Stimulated activated CD8-positive, alpha-beta memory T cell treated with anti-CD3 and anti-CD28 coated beads, Interleukin-12 subunit alpha, Interleukin-12 subunit beta, amount 100 ng/mL, for 24 hours (primary cell): ENCODE measurements around the gene GRIA3.

ENCODE experiments used
- DNase-seq: peaks from one replicate; pipeline ENCODE4 v3.0.0-alpha.2; 2020; ENCODE audit errors: extremely low read depth

GRIA3 gene

DNA sequence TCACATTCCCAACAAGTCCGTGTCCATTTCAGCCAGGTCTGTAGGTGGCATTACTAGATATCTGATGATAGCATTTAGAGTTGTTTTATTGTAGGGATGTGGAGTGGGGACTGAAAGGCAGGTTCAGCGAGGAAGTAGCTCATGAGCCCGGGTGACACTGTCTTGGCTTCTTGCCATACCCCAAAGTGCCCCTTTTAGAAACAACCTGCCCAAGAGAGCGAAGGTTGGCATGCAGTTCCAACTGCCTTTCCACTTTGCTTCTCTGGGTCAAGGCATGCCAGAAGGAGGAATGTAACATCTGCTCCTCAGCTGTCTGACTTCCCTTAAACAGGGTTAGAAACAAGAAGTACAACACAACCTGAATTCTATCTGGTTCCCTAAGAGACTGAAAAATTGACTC is 9.0 kb downstream of the GRIA3 start:
- no peak for DNase-seq

DNA sequence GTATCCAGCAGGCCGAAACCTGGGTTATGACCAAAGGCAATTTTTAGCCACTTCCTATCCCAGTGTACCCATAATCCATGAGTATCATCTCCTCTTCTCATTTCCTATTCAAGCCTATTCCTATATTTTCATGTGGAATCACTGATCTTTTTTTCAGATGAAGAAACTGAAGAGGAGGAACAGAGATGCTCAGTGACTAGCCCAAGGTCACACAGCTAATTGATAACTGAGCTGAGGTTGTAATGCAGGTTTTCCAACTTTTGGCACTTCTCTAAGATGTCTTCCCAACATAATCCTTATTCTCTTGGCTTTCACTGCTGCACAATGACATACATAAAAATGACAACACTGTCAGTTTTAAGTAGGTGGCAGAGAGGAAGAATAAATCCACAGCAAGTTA is 15.3 kb downstream of the GRIA3 start:
- DNase-seq: no peak

DNA sequence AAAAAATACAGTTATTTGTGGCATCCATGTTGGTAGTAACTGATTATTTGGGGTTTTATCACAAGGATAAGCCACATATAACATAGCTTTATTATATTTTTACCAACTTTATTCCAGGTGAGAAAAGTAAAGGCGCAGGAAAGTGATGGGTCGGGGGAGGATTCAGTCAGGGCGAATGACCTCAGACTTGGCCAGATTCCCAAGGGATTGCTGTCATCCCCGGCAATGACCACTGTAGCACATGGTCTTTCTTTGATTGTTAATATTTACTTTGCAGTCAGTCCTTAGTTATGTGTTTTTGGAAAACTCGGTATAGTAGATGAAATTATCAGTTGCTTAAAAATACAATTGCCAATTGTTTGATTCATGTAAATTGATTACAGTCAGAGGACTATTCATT is 17.6 kb downstream of the GRIA3 start:
- no peak for DNase-seq

DNA sequence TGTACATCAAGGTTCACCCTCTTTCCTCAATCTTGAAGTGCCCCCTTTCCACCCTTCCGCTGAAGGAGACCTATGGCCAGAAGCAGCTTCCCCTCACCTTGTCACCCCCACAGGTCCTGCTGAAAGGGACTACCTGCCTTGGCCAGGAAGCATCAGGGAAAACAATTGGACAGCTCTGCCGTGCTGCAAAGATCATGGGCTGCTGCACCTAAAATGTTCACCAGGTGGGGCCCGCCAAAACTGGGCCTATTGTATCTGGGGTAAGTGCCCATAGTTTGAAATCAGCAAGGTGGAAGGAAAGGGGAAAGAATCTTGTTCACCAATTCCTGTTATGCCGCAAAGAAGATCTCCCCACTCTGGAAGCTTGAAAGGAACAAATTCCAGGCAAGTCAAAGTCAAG is 18.4 kb downstream of the GRIA3 start:
- no peak for DNase-seq

DNA sequence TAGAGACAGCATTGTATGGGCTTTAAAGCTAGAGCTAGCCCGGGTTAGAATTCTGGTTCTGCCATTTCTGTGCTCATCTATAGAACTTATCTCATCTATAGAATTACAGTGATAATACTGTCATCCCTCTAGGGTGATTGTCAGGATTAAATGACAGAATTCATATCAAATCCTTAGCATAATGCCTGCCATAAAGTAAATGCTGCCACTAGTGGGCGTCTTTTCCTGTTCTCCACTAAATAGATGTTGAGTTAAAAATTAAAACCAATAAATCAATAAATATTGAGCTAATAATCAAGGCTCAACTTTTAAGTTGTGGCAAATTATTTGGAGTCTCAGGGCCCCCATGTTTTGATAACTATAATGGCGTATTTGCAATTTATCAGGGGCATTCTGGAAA is 19.7 kb downstream of the GRIA3 start:
- DNase-seq: no peak

DNA sequence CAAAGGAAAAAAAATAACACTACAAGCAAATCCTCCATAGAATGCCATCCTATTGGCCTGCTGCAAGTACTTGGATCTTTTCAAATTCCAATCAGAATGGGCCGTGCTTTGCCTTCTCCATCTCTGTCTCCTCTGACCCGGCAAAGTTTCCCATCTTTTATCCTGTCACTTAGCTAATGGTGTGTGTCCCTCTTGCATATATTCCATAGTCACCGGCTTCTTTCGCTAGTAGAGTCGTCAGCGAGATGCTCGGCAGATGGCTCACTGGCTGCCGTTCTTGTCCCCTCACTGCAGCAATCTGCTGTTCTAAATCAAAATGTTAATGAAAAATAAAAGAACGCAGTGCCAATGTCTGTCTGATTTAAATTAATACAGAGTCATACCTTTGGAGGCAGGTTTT is 22.1 kb downstream of the GRIA3 start:
- DNase-seq: no peak

DNA sequence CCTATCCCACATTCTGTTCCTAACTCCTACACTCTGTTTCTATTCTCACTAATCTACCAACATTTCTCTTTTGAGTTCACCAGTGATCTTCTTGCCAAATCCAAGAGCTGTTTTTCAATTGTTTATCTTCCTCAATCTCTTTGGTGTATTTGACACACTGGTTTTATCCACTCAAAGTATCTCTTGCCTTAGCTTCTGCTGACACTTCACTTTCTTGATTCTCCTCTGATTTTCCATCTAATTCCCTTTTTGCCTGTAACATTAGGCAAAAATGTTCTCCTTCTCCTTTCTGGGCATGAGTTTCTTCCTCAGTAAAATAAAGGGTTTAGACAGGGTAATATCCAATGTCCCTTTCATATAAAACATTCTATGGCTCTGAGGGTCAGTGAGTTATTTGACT is 26.2 kb downstream of the GRIA3 start:
- no peak for DNase-seq

DNA sequence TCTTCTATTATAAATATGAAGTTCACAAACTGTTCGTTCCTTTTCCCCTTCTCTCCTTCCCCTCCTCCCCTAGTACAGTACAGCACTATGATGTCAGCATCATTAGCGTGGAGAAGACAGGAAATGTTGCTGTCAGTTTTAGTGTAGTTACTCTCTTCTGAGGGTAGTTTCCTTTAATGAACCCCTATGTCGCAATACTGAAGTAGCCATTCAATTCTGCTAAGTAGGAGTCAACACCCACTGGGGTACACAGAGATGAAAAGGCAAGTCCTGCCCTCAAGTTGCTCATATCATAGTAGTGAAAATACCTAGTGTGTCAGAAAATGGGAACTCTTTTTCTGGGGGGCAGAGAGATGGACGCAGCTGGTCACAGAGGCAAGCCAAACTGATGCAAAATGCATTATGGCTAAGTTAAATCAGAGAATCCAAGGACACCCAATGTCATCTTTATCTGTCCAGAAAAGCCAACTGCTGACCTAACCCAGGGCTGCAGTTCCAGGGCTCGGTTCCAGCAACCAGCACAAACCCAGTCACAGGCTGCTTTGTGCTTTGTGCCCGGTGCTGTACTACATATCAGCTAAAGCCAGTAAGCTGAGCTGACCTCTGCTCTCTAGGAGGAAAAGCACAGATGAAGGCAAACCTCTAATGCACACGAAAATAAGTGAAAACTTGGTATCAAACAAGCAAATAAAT is 31.5 kb downstream of the GRIA3 start:
- DNase-seq: no peak

DNA sequence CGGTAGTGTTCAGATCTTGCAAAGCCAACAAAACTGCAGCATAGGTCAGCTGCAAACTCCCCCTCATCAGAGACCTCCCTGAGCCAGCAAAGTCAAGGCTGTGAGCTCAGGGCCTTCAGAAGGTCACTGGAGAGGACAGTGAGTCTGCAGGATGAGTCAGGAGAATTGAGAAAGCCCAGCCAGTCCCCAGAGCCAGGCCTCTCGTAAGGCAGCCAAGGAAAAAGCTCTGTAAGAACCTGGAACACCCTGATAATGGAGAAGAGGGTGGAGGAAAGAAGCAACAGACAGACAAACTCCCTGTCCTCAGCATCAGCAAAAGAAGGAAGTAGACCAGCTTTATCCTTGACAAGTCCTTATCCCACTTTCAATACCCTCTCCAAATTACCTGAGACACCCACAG is 33.0 kb downstream of the GRIA3 start:
- no peak for DNase-seq

DNA sequence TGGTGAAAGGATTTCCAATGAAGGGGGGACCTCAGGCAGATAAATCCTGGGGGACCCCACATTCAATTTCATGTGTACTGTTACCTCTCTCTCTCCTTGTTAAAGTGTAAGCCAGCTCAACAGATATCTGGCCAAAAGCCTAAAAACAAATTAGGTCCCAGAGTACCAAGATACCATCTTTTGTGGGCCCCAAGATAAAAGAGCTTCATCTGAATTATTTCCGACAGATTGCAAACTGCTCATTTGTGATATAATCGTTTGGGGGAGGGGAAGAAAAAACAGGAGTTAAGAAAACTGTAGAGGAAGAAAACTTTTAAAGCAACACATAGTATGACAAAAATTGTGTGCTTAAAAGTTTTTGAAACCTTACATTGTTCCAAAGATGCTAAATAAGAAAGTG is 33.6 kb downstream of the GRIA3 start:
- DNase-seq: no peak

DNA sequence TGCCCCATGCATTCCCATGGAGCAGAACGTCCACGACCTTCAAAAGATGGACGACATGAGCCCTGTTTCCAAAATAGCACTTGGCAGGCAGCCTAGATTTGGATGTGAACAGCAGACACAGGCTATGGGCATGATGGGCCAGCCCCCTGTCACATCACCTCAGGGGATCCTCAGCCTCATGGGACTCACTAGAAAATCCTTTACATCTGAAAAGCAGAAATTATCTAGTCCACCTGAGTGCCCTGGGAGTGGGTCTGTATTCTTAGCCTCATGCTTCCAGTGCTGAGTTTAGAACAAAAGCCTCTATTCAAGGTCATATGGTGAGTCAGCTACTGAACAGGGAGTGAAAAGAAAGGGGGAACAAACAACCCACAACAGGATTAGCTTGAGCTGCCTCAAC is 35.8 kb downstream of the GRIA3 start:
- no peak for DNase-seq

DNA sequence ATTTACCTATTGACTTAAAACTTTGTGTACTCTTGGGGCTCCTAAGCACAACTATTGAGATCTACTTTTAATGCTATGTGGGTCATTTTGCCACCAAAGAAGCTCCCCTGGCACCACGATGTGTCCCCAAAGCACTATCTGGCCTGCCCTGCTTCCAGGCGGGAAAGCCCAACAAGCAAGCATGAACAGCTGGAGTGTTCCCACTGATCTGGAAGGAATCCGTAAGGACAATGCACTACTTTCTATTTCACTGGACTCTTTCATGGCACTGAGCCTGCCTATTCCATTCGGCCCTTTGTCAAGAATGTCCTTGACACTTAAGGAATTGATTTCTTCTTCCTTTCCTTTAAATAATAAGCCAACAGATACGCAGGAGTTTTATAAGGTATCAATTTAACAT is 38.8 kb downstream of the GRIA3 start:
- no peak for DNase-seq

DNA sequence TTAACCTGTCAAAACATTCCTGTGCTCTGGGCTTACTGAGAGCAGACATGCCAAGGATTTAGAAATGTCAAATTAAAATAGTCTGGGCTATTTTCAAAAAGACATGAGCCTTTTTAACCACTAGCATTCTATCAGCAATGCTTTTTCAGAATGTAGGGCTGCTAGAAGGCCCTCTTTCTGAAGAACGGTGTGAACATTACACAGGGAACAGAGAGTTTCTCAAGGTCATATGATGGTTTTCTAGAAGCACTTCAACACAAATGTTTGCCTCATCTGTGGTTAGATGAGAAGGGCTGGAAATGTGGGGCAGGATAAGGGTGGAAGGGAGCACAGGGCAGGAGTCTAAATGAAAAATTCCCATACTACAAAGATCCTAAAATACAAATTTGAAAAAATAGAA is 39.3 kb downstream of the GRIA3 start:
- DNase-seq: no peak

DNA sequence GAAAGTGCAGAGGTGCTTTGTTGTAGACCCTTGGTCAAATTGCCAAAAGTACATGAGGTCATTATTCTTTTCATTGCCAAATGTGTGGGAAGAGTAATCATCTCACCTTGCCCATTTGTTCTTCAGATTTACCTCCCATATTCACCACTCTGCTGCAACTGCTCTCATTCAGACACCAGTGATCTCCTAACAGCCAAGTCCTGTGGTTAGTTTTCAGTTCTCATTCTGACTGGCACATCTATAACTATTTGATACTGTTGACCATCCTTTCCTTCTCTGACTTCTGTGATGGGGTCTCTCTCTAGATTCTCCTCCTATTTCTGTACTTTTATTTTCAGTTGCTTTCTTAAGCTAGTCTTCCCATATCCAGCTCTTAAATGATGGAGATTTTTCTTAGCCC is 39.8 kb downstream of the GRIA3 start:
- DNase-seq: no peak

DNA sequence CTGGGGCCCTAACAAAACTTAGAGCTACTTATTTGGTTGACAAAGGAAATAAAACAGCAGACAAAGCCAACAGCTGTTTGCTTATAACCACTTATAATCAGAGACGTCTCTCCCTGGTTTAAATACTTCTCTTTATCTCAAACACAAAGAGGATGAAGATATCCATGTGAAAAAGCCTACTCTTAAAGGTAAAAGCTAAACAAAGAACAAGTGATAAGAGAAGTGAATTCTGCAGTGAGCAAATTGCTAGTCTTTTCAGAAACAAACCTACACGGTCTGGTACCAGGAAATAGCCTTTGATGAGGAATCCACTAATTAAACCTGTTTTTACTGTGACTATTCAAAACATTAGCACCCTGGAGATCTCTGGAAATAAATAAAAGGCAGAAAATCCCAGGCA is 46.7 kb downstream of the GRIA3 start:
- DNase-seq: no peak

DNA sequence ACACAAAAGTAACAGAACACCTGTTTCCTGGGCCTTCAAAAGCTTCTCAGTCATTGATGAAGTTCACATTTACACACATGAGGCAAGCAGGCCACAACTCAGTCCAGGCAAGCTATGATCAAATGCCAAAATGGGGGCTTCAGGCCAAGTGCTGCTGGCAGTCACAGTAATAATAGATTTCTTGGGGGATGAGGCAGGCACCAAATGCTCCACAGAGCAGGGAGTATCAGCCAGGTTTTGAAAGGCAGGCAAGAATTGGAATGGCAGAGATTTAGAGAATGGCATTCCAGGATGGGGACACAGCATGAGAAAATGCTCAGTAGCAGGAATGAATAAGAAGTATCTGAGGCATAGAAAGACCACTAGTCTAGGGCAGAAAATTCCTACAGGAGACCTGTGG is 52.8 kb downstream of the GRIA3 start:
- no peak for DNase-seq

DNA sequence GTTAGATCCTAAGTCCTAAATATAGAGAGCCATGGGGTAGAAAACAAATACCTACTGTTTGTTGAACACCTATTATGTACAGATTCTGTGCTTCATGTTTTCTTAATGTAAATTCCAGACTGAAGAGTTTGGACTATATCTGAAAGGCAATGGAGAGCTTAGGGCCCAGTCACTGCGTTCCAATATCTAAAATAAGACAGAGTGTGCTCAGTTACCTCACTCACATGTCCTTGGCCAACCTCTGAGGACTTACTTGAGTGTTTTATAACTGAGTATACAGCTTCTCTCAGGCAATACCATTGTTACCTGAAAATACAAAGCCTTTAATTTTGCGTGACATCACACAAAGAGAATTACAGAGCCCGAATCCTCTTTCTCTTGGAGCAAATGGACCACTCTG is 53.2 kb downstream of the GRIA3 start:
- no peak for DNase-seq

DNA sequence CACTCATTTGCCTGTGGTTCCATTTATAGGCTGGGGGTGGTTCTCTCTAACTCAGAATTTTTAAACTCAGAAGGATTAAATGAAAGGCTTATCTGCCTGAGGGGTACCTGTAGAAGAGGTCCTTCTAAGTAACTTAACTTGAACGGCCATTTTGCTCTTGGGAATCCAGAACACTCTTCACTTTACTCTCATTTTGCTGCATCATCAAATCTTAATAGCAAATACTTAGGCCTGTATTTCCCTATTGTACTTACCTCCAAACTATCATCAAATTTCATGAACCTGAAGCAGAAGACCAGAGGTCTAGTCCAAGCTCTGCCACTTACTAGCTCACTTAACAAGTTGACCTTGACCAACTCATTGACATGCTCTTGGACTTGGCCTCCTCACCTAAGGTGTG is 70.4 kb downstream of the GRIA3 start:
- DNase-seq: no peak

DNA sequence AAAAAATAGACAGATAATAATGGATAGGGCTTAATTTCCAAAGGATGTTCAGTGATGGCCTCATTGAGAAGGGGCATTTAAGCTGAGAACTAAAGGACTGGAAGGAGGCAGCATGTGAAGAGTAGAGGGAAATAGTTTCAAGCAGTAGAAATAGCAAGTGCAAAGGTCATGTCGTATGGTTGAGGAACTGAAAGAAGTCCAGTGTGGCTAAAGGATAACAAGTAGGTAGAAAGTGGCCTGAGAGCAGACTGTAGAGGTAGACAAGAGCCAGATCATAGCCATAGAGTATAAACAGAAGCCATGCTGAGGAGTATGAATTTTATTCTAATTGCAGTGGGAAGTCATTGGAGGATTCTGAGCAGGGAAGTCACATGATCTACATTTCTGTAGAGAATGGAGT is 72.3 kb downstream of the GRIA3 start:
- DNase-seq: no peak

DNA sequence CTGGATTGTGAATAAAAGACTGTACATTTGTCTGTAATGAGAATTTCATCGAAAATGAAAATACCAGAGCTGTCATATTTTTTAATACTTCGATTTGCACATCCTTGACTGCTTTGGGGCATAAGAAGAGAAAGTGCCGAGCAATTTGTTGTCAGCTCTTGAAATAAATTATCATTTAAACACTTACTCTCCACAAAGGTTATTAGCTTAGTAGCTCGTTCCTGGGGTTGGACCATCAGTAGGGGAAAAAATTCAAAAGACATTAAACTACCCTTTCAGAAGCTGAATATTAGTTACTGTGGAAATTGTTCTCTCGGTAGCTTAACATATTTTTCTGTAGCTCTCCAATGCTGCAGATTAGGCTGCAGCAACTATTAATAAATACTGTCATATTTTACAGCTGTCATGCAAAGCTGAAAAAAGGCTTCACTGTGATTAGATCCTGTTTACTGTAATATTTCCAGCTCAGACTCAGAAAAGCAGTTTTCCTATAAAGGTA is 76.9 kb downstream of the GRIA3 start:
- no peak for DNase-seq

DNA sequence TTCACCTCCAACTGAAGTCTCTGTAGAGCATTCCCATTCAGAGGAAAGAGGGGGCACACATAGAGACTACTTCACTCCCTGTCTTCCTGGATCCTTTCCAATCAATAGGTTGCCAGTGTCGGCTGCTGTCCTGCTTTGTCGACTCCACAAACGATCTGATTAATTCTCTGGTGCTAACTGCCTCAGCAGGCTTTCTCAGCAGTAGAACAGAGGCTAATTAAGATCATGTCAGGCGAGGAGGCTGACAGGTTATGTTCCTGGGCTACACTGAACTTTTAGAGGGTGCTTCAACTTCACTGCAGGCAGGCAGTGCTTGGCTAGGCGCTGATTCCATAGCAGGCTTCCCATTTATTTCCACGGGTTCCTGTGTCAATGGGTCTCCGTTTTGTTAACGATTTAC is 79.2 kb downstream of the GRIA3 start:
- DNase-seq: no peak

DNA sequence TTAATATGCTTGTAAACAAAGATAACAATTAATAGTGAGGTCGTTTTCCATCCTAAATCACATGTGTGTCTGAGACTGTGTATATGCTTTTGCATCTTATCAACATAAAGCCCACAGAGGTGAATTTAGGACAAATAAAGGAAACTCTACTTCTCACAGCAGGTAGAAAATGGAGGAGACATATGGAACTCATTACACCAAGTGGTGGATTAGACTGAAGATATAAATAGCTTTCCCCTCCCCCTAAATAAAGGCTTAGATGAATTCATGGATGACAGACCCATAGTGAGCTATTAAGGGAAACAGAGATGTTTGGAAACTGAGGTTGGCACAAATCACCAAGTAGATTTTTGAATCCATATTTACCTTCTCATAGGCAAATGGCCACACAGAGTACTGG is 79.7 kb downstream of the GRIA3 start:
- no peak for DNase-seq

DNA sequence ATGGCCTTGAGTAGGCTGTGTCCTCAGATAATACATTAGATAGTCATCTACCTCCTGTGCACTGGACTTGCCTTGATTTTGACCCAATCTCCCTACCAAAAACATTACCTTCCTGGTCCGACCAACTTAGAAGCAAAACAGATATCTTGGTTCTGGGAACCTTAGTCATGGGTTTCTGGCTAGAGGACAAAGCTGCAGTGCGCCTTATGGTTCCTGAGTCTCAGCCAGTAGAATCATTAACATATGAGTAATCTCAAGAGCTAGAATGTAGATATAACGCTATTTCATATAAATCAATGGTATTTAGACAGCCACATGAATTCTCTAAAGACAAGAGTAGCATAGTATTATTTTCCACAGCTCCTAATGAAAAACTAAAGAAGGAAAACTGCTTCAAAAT is 83.1 kb downstream of the GRIA3 start:
- no peak for DNase-seq

DNA sequence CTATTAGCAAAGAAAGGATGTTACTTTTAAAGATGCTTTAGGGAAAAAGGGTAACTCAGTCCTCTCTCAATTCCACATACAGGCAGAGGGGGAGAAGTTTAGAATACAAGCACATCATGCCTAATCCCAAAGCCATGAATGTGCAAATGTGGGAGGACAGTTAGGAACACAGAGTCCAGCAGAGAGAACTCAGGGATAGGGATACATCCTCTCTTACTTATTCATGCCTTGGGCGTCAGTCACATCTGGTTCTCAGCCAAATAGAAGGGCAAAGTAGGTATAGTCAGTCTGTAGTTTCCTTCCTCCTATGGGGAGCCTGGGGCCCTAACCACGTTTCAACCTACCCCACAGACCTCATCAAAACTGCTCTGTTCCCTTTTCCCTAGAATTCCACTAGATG is 87.8 kb downstream of the GRIA3 start:
- no peak for DNase-seq
